ENCODE results near the gene NUP42.
"Not testable (repeated sequence)": the region's sequence is repeated elsewhere in the genome, so short reads cannot be mapped to it uniquely, and the experiment has no call there.

Gene NUP42

GRCh38 chr7:23218196-23218595, 36.3 kb downstream of the NUP42 start:
- DNase-seq (ENCODE audit: low read depth in 1 of 2, low spot score in 1 of 2) = no peak

DNA sequence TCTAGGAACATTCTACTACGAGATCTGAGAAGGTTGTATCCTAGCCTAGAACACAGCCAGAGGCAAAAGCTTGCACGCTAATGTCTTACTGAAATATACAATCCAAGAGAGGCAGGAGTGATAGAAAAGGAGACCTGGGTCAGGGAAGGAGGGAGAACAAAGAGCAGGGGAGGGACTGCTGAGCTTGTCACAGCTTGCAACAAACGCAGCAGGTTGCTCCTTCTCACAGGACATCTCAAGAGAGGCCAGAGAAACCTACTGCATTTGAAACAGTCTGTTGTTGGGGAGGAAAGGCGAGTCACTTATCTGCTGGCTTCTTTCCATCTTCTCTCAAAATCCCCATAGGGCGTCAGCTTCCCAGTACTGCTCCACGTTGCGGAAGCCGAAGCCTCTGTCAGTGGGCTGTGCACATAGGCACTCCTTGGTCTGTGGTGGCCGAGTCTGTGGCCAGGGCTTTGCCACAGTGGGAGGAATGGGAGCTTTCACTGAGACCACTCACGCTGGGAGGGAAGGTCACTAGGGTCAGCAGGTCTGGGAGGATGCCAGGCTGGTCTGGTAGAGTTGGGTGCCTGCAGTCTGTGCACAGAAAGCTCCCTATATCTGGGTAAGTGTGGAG, 39.0 kb downstream of the NUP42 start:
- Histone ChIP-seq H3K4me3 (replicated peaks; ENCODE audit: insufficient read depth, low read length) (no peak overlapping the region), H3K27me3 (ENCODE audit: insufficient read depth, poor library complexity, severe bottlenecking) (no peaks in the 10 kb centered on the region), H3K27ac (replicated peaks) (no peak overlapping the region)
- TF ChIP-seq GABPA (IDR thresholded peaks at IDR 0.05; ENCODE audit: low read depth) (no peak), REST (IDR thresholded peaks at IDR 0.05; ENCODE audit: insufficient replicate concordance, low read depth) (no peak), SPI1 (IDR thresholded peaks at IDR 0.05; ENCODE audit: borderline replicate concordance, low read depth) (no peak), POLR2AphosphoS5 (IDR thresholded peaks at IDR 0.05; ENCODE audit: low read depth) (no peak), CTCF (IDR thresholded peaks at IDR 0.05; ENCODE audit: insufficient read depth, low read length) (no peak)
- no peak for DNase-seq (ENCODE audit: low read depth in 1 of 2, low spot score in 1 of 2)

More at GRCh38 chr7:23218196-23218595, 36.3 kb downstream of the NUP42 start:
- Histone ChIP-seq H3K27me3 (ENCODE audit: insufficient read depth, poor library complexity, severe bottlenecking) (no peaks in the 10 kb centered on the region), H3K27ac (replicated peaks) (no peak overlapping the region), H3K4me3 (replicated peaks; ENCODE audit: insufficient read depth, low read length) (no peak overlapping the region)
- TF ChIP-seq POLR2AphosphoS5 (IDR thresholded peaks at IDR 0.05; ENCODE audit: low read depth) = no peak
- TF ChIP-seq REST (IDR thresholded peaks at IDR 0.05; ENCODE audit: insufficient replicate concordance, low read depth) = no peak
- TF ChIP-seq GABPA (IDR thresholded peaks at IDR 0.05; ENCODE audit: low read depth) = no peak
- TF ChIP-seq CTCF (IDR thresholded peaks at IDR 0.05; ENCODE audit: insufficient read depth, low read length) = no peak
- TF ChIP-seq SPI1 (IDR thresholded peaks at IDR 0.05; ENCODE audit: borderline replicate concordance, low read depth) = no peak

- no peak for TF ChIP-seq GABPA (IDR thresholded peaks at IDR 0.05; ENCODE audit: low read depth)
- H3K4me3 ChIP-seq (replicated peaks; ENCODE audit: insufficient read depth, low read length) = no peak overlapping the region
- H3K27ac ChIP-seq (replicated peaks) = no peak overlapping the region
- DNase-seq (ENCODE audit: low read depth in 1 of 2, low spot score in 1 of 2) = no peak
- no peaks in the 10 kb centered on the region for H3K27me3 ChIP-seq (ENCODE audit: insufficient read depth, poor library complexity, severe bottlenecking)
These were observed 40.7 kb downstream of the NUP42 start for GRCh38 chr7:23222439-23223030.

DNA sequence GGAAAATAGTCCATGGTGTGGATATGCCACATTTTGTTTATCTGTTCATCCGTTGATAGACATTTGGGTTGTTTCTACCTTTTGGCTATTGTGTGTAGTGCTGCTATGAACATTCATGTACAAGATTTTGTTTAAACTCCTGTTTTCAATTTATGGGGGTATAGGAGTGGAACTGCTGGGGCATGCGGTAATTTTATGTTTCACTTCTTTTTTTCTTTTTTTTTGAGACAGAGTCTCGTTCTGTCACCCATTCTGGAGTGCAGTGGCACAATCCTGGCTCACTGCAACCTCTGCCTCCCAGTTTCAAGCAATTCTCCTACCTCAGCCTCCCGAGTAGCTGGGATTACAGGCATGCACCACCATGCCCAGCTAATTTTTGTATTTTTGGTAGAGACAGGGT, 42.5 kb downstream of the NUP42 start:
- H3K27me3 ChIP-seq (ENCODE audit: insufficient read depth, poor library complexity, severe bottlenecking); H3K4me3 ChIP-seq (replicated peaks; ENCODE audit: insufficient read depth, low read length); H3K27ac ChIP-seq (replicated peaks); DNase-seq (ENCODE audit: low read depth in 1 of 2, low spot score in 1 of 2): not testable (repeated sequence)
